ACC112 (cell line): ENCODE data around the gene SPAG9.

Source experiments
- H2AFZ ChIP-seq: fragments of 200-600 bp; sonication (generic); one replicate; pipeline ENCODE4 v1.6.0; 2017; ENCODE audit warnings: antibody characterized with exemption, low read length; ENCODE audit not compliant: unreplicated experiment
- H3K27ac ChIP-seq: fragments of 200-600 bp; sonication (generic); 2 replicates; pipeline ENCODE4 v1.5.1; 2014; ENCODE audit warnings: low read depth, mild to moderate bottlenecking, antibody characterized with exemption, low read length, moderate library complexity
- H3K27me3 ChIP-seq: fragments of 200-600 bp; sonication (generic); 2 replicates; pipeline ENCODE4 v1.6.1; 2014; ENCODE audit warnings: mild to moderate bottlenecking, antibody characterized with exemption, low read length, moderate library complexity, mixed read lengths; ENCODE audit not compliant: insufficient read depth
- H3K36me3 ChIP-seq: fragments of 200-600 bp; sonication (generic); 2 replicates; pipeline ENCODE4 v1.6.1; 2016; ENCODE audit warnings: mild to moderate bottlenecking, antibody characterized with exemption, low read length, moderate library complexity, mixed read lengths; ENCODE audit not compliant: insufficient read depth
- H3K4me1 ChIP-seq: fragments of 200-600 bp; sonication (generic); one replicate; pipeline ENCODE4 v1.6.1; 2016; ENCODE audit warnings: low read length, mixed read lengths; ENCODE audit not compliant: insufficient read depth, unreplicated experiment, control insufficient read depth
- H3K4me3 ChIP-seq: fragments of 200-600 bp; sonication (generic); 2 replicates; pipeline ENCODE4 v1.5.1; 2014; ENCODE audit warnings: mild to moderate bottlenecking, low read depth, low read length
- H3K79me2 ChIP-seq: fragments of 200-600 bp; sonication (generic); one replicate; pipeline ENCODE4 v1.6.0; 2016; ENCODE audit warnings: low read length; ENCODE audit not compliant: control insufficient read depth, unreplicated experiment, insufficient read depth

The SPAG9 gene, protein sequence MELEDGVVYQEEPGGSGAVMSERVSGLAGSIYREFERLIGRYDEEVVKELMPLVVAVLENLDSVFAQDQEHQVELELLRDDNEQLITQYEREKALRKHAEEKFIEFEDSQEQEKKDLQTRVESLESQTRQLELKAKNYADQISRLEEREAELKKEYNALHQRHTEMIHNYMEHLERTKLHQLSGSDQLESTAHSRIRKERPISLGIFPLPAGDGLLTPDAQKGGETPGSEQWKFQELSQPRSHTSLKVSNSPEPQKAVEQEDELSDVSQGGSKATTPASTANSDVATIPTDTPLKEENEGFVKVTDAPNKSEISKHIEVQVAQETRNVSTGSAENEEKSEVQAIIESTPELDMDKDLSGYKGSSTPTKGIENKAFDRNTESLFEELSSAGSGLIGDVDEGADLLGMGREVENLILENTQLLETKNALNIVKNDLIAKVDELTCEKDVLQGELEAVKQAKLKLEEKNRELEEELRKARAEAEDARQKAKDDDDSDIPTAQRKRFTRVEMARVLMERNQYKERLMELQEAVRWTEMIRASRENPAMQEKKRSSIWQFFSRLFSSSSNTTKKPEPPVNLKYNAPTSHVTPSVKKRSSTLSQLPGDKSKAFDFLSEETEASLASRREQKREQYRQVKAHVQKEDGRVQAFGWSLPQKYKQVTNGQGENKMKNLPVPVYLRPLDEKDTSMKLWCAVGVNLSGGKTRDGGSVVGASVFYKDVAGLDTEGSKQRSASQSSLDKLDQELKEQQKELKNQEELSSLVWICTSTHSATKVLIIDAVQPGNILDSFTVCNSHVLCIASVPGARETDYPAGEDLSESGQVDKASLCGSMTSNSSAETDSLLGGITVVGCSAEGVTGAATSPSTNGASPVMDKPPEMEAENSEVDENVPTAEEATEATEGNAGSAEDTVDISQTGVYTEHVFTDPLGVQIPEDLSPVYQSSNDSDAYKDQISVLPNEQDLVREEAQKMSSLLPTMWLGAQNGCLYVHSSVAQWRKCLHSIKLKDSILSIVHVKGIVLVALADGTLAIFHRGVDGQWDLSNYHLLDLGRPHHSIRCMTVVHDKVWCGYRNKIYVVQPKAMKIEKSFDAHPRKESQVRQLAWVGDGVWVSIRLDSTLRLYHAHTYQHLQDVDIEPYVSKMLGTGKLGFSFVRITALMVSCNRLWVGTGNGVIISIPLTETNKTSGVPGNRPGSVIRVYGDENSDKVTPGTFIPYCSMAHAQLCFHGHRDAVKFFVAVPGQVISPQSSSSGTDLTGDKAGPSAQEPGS (N-terminal part only)

GRCh38 chr17:51120739-51121619 is at the start of gene SPAG9:
TSS of gene SPAG9 (minus strand) at chr17:51120868. CDS start at chr17:51120656, 212 bp downstream.
- Histone ChIP-seq H3K4me1 (peaks cover 27% of the 10 kb centered on the region), H2AFZ (peak within 1 kb of the TSS; percentile 21), H3K36me3 (no peaks in the 10 kb centered on the region), H3K79me2 (peaks cover 44% of the 10 kb centered on the region), H3K27me3 (no peaks in the 10 kb centered on the region), H3K27ac (peak within 1 kb of the TSS; percentile 100), H3K4me3 (peak within 1 kb of the TSS; percentile 91)

- H3K4me1 ChIP-seq, result peaks cover 22% of the 10 kb centered on the region
- no peak overlapping the region for H2AFZ ChIP-seq
- H3K36me3 ChIP-seq, result peaks cover 20% of the 10 kb centered on the region
- no peak overlapping the region for H3K4me3 ChIP-seq
- no peak overlapping the region for H3K27ac ChIP-seq
- H3K27me3 ChIP-seq, result no peaks in the 10 kb centered on the region
- peaks cover 26% of the 10 kb centered on the region for H3K79me2 ChIP-seq
Measured at GRCh38 chr17:51169340-51169739, 48.7 kb upstream of the SPAG9 start.

- Histone ChIP-seq H3K27me3 (no peaks in the 10 kb centered on the region), H3K4me3 (peak overlapping the region; percentile 89), H3K36me3 (peaks cover 20% of the 10 kb centered on the region), H3K4me1 (peaks cover 22% of the 10 kb centered on the region), H3K27ac (peak overlapping the region; percentile 80), H2AFZ (no peak overlapping the region), H3K79me2 (peaks cover 26% of the 10 kb centered on the region)
Measured at GRCh38 chr17:51166987-51167931, 46.6 kb upstream of the SPAG9 start.

- Histone ChIP-seq H3K27ac (peak within 1 kb of the TSS; percentile 80), H3K27me3 (no peaks in the 10 kb centered on the region), H2AFZ (peak within 1 kb of the TSS; percentile 8), H3K4me1 (peaks cover 22% of the 10 kb centered on the region), H3K79me2 (peaks cover 26% of the 10 kb centered on the region), H3K36me3 (peaks cover 21% of the 10 kb centered on the region), H3K4me3 (peak within 1 kb of the TSS; percentile 89)
Measured at GRCh38 chr17:51166198-51166986, 45.7 kb upstream of the SPAG9 start, which contains the start of gene NME2. TSS of gene NME2 (plus strand) at chr17:51166411. CDS start at chr17:51166831, 420 bp downstream.

DNA sequence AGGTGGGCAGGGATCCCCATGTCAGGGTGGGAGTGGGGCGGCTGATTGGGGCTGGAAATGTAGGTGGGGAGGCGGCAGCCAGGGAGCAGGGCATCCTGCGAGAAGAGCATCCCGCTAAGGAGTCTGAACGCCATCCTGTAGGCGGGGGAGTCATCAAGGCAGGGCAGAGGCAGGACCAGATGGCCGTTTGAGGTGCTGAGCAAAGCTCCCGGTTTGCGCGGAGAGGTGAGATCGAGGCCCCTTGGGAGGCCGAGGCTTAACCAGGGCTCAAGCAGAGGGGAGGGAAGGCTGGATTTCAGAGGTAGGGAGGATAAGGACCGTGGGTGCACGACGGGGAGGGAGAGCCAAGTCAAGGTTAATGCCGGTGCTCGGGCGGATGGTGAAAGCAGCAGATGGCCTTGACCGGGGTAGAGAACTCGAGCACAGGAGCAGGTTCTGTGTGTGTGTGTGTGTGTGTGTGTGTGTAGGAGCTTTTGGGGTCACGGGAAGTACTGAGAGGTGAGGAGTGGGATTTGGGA is 45.1 kb upstream of the SPAG9 start:
- Histone ChIP-seq H3K36me3 (peaks cover 21% of the 10 kb centered on the region), H3K79me2 (peaks cover 26% of the 10 kb centered on the region)

DNA sequence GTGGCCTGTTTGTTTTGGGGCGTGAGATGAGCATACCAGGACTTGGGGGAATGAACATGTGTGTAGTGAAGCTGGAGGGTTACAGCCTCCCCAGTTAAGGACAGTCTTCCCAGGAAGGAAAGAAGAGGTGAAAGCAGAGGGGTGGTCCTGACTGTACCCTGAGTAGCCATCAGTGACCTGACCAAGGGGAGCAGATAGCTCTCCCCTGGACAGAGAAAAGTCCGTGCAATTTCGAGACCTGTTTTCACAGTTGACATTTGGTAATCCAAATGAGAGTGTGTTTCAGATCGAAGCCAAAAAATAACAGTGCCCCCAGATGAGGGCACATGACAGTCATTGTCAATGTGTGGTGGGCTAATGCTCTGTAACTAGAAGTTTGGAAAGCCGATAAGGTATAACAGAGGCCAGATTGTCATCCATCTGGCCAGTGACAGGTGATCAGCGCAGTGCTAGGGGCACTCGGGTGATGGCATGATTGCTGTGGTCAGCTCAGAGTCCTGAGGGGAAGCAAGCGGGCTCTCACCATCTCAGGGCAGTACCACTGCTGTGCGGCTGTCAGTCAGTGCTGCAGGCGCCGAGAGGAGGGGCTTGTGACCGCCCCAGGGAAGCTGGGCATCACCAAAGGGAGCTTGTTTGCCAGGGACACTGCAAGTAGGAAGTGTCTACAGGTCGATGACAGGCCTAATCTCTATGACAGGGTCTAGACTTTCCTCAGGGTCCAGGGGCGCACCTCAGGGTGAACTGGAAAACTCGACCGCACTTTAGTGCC is 44.4 kb upstream of the SPAG9 start:
- Histone ChIP-seq H3K4me3 (peak overlapping the region; percentile 89), H3K79me2 (peaks cover 26% of the 10 kb centered on the region), H2AFZ (no peak overlapping the region), H3K27ac (no peak overlapping the region), H3K36me3 (peaks cover 19% of the 10 kb centered on the region), H3K27me3 (no peaks in the 10 kb centered on the region), H3K4me1 (peaks cover 22% of the 10 kb centered on the region)

More for the DNA sequence above, 45.1 kb upstream of the SPAG9 start:
- Histone ChIP-seq H3K27me3 (no peaks in the 10 kb centered on the region), H3K4me3 (peak overlapping the region; percentile 89), H3K4me1 (peaks cover 22% of the 10 kb centered on the region), H3K27ac (peak overlapping the region; percentile 29; the same call in 1 of the 2 replicates), H2AFZ (peak overlapping the region; percentile 8)

DNA sequence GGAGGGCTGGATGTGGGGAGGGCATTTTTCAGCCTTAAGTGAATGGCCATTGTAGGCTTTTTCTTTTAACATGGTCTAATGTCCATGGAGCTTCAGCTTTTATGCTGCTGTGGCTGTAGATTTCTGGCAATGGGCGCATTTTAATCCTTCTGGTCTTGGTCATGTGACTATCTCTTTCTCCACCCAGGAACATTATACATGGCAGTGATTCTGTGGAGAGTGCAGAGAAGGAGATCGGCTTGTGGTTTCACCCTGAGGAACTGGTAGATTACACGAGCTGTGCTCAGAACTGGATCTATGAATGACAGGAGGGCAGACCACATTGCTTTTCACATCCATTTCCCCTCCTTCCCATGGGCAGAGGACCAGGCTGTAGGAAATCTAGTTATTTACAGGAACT is 40.9 kb upstream of the SPAG9 start:
- Histone ChIP-seq H3K36me3 (peaks cover 21% of the 10 kb centered on the region), H3K27ac (no peak overlapping the region), H3K4me3 (no peak overlapping the region), H3K27me3 (no peaks in the 10 kb centered on the region), H2AFZ (no peak overlapping the region), H3K79me2 (peaks cover 23% of the 10 kb centered on the region), H3K4me1 (peaks cover 8% of the 10 kb centered on the region)

DNA sequence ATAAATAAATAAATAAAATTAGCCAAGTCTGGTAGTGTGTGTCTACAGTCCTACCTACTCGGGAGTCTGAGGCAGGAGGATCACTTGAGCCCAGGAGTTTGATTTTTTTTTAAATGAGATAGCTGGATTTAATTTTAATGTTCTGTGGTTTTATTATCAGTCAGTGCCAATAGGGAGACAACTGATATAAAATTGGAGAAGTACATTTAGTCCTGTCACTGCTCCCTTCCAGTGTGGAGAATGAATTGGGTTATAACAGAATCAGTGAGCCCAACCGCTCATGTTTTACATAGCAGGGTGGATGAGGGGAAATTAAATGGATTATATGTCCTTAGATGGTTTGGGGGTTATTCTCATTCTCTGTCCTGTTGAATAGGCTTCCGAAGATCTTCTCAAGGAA is 38.9 kb upstream of the SPAG9 start:
- Histone ChIP-seq H3K79me2 (peaks cover 39% of the 10 kb centered on the region), H3K27me3 (no peaks in the 10 kb centered on the region), H3K27ac (no peak overlapping the region), H2AFZ (no peak overlapping the region), H3K4me1 (peaks cover 7% of the 10 kb centered on the region), H3K36me3 (peaks cover 27% of the 10 kb centered on the region), H3K4me3 (no peak overlapping the region)
